OCI-LY3 (cell line): ENCODE measurements around the gene ADPGK.

Experiments used
- EZH2phosphoT487 ChIP-seq: fragments of 200-600 bp; shearing (Covaris generic); IDR thresholded peaks from 2 replicates; pipeline ENCODE4 v1.6.1; 2018; ENCODE audit warnings: antibody characterized with exemption, mixed run types, low read depth
- TF ChIP-seq, protein P1 (sequence below): fragments of 200-600, 300-600 bp; sonication (generic); IDR thresholded peaks from 2 replicates; pipeline ENCODE4 v1.5.1; 2014; ENCODE audit warnings: antibody characterized with exemption, low read length, low read depth

DNA sequence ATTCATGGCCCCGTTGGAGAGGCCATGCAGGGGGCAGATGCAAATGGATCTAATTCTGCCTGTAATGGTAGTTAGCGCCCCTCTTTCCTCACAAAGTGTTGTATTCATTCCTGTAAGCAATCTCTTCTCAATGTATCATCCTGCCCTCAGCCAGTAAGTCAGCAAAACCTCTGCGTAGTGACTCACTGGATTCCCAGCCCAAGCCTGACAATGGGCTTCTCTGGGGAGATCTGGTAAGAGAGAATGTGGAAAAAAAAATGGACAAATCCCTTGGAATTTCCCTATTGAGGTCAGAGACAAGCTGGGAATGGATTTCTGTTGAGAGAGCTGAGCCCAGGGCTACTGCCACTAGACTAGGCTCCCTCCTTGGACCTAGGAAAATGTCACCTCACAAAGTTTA is 25.4 kb downstream of the ADPGK start:
- TF ChIP-seq, protein P1, sequence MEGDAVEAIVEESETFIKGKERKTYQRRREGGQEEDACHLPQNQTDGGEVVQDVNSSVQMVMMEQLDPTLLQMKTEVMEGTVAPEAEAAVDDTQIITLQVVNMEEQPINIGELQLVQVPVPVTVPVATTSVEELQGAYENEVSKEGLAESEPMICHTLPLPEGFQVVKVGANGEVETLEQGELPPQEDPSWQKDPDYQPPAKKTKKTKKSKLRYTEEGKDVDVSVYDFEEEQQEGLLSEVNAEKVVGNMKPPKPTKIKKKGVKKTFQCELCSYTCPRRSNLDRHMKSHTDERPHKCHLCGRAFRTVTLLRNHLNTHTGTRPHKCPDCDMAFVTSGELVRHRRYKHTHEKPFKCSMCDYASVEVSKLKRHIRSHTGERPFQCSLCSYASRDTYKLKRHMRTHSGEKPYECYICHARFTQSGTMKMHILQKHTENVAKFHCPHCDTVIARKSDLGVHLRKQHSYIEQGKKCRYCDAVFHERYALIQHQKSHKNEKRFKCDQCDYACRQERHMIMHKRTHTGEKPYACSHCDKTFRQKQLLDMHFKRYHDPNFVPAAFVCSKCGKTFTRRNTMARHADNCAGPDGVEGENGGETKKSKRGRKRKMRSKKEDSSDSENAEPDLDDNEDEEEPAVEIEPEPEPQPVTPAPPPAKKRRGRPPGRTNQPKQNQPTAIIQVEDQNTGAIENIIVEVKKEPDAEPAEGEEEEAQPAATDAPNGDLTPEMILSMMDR: no peak
- TF ChIP-seq EZH2phosphoT487: no peak
